Measurements from ENCODE around the gene MACROD2. TPM values are rescaled to one million over a fixed set of nuclear protein-coding genes. Genes with fewer than 3 reads are reported as not detected.
A peak's percentile ranks its signal among the peaks of the same experiment; 100 is the strongest.

The MACROD2 gene
- total and polyA plus RNA-seq, 11 donors: 0.54 to 5.4 (median 2.4) TPM

DNA sequence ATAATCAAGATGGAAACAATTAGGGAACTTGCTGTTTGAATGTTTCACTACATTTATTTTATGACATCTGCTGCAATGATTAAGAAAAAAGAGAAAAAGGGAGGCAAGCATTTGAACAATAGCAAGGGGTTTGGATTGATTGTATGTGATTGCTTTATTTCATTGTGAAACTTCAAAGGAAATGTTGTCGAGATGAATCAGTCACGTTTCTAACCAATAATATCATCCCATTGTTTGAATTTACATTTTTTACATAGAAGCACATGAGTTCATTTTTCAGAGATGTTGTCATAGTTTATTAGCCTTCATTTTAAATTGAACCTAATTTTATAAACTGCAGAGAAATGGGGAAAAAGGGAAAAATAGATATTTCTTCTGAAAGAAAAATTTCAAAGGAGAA, 2006.0 kb downstream of the MACROD2 start:
- TF ChIP-seq POLR2A (IDR thresholded peaks at IDR 0.05) (no peak), CTCF (IDR thresholded peaks at IDR 0.05) (no peak)

DNA sequence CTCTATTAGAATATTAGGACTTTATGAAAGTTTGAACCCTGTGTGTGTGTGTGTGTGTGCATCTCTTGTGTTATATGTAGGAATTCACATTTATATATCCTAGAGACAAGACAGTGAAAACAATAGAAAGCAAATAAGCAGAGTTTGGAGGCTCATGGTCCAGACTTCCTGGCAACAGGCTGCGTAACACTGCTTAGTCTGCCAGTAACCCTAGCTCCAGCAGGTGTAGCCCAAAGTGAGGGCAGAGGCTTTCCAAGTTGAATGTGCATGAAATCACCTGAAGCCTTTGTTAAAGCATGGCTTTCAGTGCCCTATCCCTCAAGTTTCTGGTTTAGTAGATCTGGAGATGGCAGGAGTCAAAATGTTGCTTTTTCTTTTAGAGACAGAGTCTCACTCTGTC, 2008.0 kb downstream of the MACROD2 start:
- H3K27me3 ChIP-seq: no peaks in the 10 kb centered on the region
- H3K4me1 ChIP-seq: peaks cover 0 to 7% (median 0%) of the 10 kb centered on the region in 12 donors
- H3K27ac ChIP-seq: no peak overlapping the region
- TF ChIP-seq POLR2A (IDR thresholded peaks at IDR 0.05): no peak
- no peak for ATAC-seq
- no peak for DNase-seq
- 67 to 82% (median 77%) methylated on average over 1 of the region's 1 CpG for WGBS, 4 donors
- no peak overlapping the region for H3K4me3 ChIP-seq
- H3K9me3 ChIP-seq: peaks cover 0 to 15% (median 3%) of the 10 kb centered on the region in 12 donors
- no peaks in the 10 kb centered on the region for H3K36me3 ChIP-seq
- intact Hi-C loops (cut with DNase I): loop anchor here in 1 of 10 donors (10.0 kb wide), 1 partner anchor 101 kb away; no protein-coding TSS in a partner anchor

More for the DNA sequence above, 2006.0 kb downstream of the MACROD2 start:
- 56 to 65% (median 64%) methylated on average over 2 of the region's 2 CpGs for WGBS, 4 donors
- DNase-seq (no peak), ATAC-seq (no peak)
- H3K9me3 ChIP-seq: peaks cover 0 to 35% (median 21%) of the 10 kb centered on the region in 12 donors
- no peaks in the 10 kb centered on the region for H3K27me3 ChIP-seq
- H3K4me1 ChIP-seq: peaks cover 0 to 7% (median 0%) of the 10 kb centered on the region in 12 donors
- H3K27ac ChIP-seq: no peak overlapping the region
- no peak overlapping the region for H3K4me3 ChIP-seq
- no peaks in the 10 kb centered on the region for H3K36me3 ChIP-seq
- intact Hi-C loops (cut with DNase I): loop anchor here in 1 of 10 donors (10.0 kb wide), 1 partner anchor 104 kb away; no protein-coding TSS in a partner anchor

DNA sequence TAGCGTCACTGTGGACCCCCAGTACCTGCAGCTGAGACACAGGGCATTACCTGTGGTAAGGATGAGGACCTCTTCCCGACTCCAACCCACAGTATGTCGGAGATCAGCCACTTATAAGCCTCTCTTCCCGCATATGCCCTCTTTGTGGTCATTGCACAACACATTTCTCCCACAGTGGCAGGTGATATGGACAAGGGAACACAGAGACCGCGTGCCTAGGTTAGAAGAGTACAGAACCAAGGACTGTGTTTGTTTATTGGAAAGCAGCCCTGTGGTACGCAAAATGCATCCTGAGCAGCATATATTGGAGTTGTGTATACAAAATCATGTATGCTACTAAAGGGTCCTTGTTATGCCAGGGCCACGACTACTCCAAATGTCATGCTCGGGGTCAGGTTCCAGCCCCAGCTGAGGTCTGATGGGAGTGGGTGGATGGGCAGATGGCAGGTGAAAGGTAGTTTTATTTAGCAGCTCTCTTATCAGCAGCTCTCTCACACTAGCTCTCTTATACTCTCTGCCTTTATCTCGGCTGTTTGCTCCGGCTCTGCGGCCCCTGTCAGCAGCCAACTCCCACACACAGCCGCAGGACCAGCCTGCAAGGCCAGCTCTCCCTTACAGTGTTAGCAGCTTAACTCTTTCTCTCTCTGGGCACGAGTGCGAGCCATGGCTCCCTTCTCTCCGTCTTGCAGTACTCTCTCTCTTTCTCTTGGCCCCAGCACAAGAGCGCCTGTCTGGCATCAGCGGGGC, 2009.0 kb downstream of the MACROD2 start:
- Histone ChIP-seq H3K27me3 (no peaks in the 10 kb centered on the region), H3K4me3 (no peak overlapping the region), H3K9me3 (peaks cover 0 to 7% (median 0%) of the 10 kb centered on the region in 12 donors), H3K36me3 (no peaks in the 10 kb centered on the region), H3K27ac (no peak overlapping the region), H3K4me1 (peaks cover 0 to 7% (median 0%) of the 10 kb centered on the region in 12 donors)
- TF ChIP-seq POLR2A (IDR thresholded peaks at IDR 0.05) (no peak), CTCF (IDR thresholded peaks at IDR 0.05) (no peak)
- intact Hi-C loops (cut with DNase I): loop anchor here in 1 of 10 donors (10.0 kb wide), 1 partner anchor 101 kb away; no protein-coding TSS in a partner anchor
- 40 to 50% (median 43%) methylated on average over 17 to 18 of the region's 18 CpGs for WGBS, 4 donors
- ATAC-seq (peak; percentile 83 to 97 (median 95)), DNase-seq (peak; percentile 15 to 67 (median 37))

DNA sequence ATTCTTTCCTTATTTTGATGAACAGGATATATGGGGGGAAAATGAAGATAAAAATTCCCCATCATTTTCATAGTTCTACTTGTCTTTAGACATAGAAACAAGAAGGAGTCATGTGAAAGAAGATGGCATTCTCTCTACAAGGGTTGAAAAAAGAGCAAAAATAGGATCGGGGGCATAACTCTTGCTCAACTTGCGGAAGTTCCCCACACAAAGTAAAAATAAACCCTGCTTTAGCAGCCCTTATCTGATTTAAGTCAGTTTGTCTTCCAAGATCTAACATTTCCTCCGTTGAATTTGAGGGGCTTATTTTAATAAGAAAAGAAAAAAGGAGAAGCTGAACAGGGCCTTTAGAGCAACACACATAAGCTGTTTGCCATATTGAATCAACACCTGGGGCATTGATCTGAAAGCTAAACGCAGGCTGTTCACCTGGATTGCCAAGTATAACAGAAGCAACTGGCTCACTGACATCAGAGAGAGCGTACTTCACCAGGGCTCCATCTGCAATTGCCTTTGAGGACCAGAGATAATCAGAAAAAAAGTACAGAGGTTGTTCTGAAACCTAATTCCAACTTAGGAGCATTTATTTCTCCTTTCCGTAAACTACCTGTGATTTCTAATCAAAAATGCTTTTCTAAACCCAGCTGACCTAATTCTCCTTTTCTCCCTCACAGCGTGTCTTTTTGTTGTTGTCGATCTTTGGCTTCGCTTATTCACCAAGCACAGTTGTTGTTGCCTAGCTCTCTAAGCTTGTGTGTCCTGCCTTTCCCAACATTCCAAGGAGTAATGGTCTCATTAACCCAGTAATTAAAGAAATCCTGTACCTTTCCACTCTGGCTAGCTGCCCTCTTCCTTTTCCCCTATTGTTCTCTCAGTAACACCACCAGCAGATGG, 2010.0 kb downstream of the MACROD2 start:
- DNase-seq (no peak), ATAC-seq (no peak)
- Histone ChIP-seq H3K27ac (no peak overlapping the region), H3K27me3 (no peaks in the 10 kb centered on the region), H3K4me3 (no peak overlapping the region), H3K9me3 (no peaks in the 10 kb centered on the region), H3K4me1 (peaks cover 0 to 7% (median 0%) of the 10 kb centered on the region in 12 donors), H3K36me3 (no peaks in the 10 kb centered on the region)
- intact Hi-C loops (cut with DNase I): loop anchor here in 1 of 10 donors (10.0 kb wide), 1 partner anchor 100 kb away; no protein-coding TSS in a partner anchor
- TF ChIP-seq CTCF (IDR thresholded peaks at IDR 0.05): no peak
- no peak for TF ChIP-seq POLR2A (IDR thresholded peaks at IDR 0.05)
- WGBS, 4 donors: 53 to 77% (median 72%) methylated on average over 9 of the region's 9 CpGs
